Measurements from ENCODE around the gene MRPL57. TPM values are rescaled to one million over a fixed set of nuclear protein-coding genes. Genes with fewer than 3 reads are reported as not detected.
"Not testable (repeated sequence)": the region's sequence is repeated elsewhere in the genome, so short reads cannot be mapped to it uniquely, and the experiment has no call there.

The MRPL57 gene
- total RNA-seq, 2 donors from 2014 or later = 18.0 to 30.3 TPM

DNA sequence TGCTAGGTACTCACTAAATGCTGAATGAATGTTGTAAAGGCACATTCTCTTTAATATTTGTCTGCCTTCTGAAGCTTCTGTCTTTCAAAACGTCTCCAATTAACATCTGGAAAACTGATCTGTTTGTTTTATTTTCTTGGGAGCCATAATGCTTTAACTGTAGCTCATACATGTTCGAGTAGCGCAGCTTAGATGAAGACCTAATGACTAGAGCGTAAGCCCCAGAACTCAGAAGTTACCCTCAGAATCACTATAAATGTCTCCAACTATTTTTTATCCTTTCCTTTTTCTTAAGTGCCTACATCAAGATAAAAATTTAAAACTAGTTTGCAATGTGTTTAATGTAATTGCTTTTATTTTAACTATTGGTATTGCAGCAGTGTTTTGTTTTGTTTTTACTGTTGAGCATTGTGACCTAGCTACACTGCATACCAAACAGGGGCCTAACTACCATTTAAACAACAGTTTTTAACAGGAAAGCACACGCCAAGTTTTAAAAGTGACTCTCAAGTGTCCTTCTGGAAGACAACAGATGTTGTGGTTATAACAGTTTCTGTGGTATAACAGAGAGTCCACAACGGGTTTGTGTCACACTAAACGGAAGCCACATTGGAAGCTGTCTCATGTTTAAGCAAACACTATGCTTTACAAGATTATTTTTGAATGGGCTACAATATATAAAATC lies 42.0 kb downstream of the MRPL57 start:
- H3K4me1 ChIP-seq (ENCODE audit: control insufficient read depth in 1 of 2, low read depth in 2 of 2) = no peaks in the 10 kb centered on the region
- ATAC-seq (ENCODE audit: insufficient number of reproducible peaks, low FRiP score, low read depth) (no peak), DNase-seq (ENCODE audit: low spot score) (no peak)
- peaks cover 10% of the 10 kb centered on the region for H3K9me3 ChIP-seq
- no peaks in the 10 kb centered on the region for H3K36me3 ChIP-seq
- TF ChIP-seq, protein P1, sequence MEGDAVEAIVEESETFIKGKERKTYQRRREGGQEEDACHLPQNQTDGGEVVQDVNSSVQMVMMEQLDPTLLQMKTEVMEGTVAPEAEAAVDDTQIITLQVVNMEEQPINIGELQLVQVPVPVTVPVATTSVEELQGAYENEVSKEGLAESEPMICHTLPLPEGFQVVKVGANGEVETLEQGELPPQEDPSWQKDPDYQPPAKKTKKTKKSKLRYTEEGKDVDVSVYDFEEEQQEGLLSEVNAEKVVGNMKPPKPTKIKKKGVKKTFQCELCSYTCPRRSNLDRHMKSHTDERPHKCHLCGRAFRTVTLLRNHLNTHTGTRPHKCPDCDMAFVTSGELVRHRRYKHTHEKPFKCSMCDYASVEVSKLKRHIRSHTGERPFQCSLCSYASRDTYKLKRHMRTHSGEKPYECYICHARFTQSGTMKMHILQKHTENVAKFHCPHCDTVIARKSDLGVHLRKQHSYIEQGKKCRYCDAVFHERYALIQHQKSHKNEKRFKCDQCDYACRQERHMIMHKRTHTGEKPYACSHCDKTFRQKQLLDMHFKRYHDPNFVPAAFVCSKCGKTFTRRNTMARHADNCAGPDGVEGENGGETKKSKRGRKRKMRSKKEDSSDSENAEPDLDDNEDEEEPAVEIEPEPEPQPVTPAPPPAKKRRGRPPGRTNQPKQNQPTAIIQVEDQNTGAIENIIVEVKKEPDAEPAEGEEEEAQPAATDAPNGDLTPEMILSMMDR (IDR thresholded peaks at IDR 0.05) = no peak
- H3K27ac ChIP-seq = no peak overlapping the region
- H3K4me3 ChIP-seq = no peak overlapping the region
- no peaks in the 10 kb centered on the region for H3K27me3 ChIP-seq (replicated peaks; ENCODE audit: insufficient read depth)

DNA sequence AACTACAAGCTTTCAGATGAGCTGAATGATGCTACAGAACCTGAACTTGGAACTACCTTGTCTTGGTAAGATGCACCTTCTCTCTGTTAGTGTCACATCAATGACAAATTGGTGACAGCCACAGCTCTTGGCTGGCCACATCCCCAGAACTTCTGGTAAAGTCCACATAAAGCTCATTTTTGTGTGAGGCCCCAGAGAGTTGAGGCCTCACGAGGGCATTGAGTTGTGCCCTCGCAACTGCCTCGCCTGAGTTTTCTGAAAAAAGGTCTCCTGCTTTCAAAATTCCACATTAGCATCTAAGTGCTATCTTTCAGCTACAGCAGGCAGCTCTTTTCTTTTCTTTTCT lies 42.6 kb downstream of the MRPL57 start:
- Histone ChIP-seq H3K36me3 (no peaks in the 10 kb centered on the region), H3K9me3 (peaks cover 10% of the 10 kb centered on the region), H3K27me3 (replicated peaks; ENCODE audit: insufficient read depth) (no peaks in the 10 kb centered on the region), H3K4me3 (no peak overlapping the region), H3K4me1 (ENCODE audit: control insufficient read depth in 1 of 2, low read depth in 2 of 2) (no peaks in the 10 kb centered on the region), H3K27ac (no peak overlapping the region)
- no peak for ATAC-seq (ENCODE audit: insufficient number of reproducible peaks, low FRiP score, low read depth)
- no peak for DNase-seq (ENCODE audit: low spot score)
- TF ChIP-seq, protein P1 (IDR thresholded peaks at IDR 0.05) = no peak

DNA sequence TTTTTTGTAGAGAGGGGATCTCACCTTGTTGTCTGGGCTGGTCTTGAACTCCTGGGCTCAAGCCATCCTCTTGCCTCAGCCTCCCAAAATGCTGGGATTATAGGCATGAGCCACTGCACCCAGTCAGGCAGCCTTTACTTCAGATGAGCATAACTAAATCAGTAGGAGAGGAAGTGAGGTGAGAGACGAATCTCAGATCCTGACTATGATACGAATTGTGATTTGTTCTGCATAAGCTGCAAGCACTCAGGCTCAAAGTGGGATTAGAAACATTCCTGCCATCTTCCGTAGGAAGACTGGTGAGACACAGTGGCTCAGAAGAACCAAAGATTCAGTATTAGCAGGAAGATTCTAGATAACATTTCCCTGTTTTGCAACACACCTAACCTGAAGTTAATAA lies 43.3 kb downstream of the MRPL57 start:
- H3K27me3 ChIP-seq (replicated peaks; ENCODE audit: insufficient read depth); H3K4me3 ChIP-seq; H3K4me1 ChIP-seq (ENCODE audit: control insufficient read depth in 1 of 2, low read depth in 2 of 2); H3K27ac ChIP-seq; DNase-seq (ENCODE audit: low spot score); ATAC-seq (ENCODE audit: insufficient number of reproducible peaks, low FRiP score, low read depth); H3K9me3 ChIP-seq; H3K36me3 ChIP-seq: not testable (repeated sequence)

- Histone ChIP-seq H3K4me1 (ENCODE audit: control insufficient read depth in 1 of 2, low read depth in 2 of 2) (no peaks in the 10 kb centered on the region), H3K27ac (no peak overlapping the region), H3K27me3 (replicated peaks; ENCODE audit: insufficient read depth) (no peaks in the 10 kb centered on the region), H3K36me3 (no peaks in the 10 kb centered on the region), H3K9me3 (peaks cover 10% of the 10 kb centered on the region), H3K4me3 (no peak overlapping the region)
- DNase-seq (ENCODE audit: low spot score) = no peak
- TF ChIP-seq, protein P1 (IDR thresholded peaks at IDR 0.05) = no peak
- no peak for ATAC-seq (ENCODE audit: insufficient number of reproducible peaks, low FRiP score, low read depth)
Measured at GRCh38 chr13:21221268-21221667, 44.8 kb downstream of the MRPL57 start.

- H3K27me3 ChIP-seq (replicated peaks; ENCODE audit: insufficient read depth) = no peaks in the 10 kb centered on the region
- TF ChIP-seq, protein P1 (IDR thresholded peaks at IDR 0.05) = no peak
- no peak for ATAC-seq (ENCODE audit: insufficient number of reproducible peaks, low FRiP score, low read depth)
- no peak overlapping the region for H3K4me3 ChIP-seq
- no peaks in the 10 kb centered on the region for H3K4me1 ChIP-seq (ENCODE audit: control insufficient read depth in 1 of 2, low read depth in 2 of 2)
- H3K27ac ChIP-seq = no peak overlapping the region
- H3K36me3 ChIP-seq = no peaks in the 10 kb centered on the region
- peaks cover 10% of the 10 kb centered on the region for H3K9me3 ChIP-seq
- DNase-seq (ENCODE audit: low spot score) = no peak
Measured at GRCh38 chr13:21225082-21225481, 48.6 kb downstream of the MRPL57 start.

Measured in thoracic aorta (tissue), 2 donors.